Body of pancreas (tissue), 4 donors: ENCODE measurements around the gene GNAI1. TPM values are rescaled to one million over a fixed set of nuclear protein-coding genes. Genes with fewer than 3 reads are reported as not detected.

Source experiments
- ATAC-seq: fragments of 150-250 bp; one replicate; pipeline ENCODE4 v1.9.1; 2016
- DNase-seq, 4 donors: peaks; one replicate each; pipeline ENCODE4 v3.0.0-alpha.2; 2019
- H3K27ac ChIP-seq, 4 donors: fragments of 200-600 bp; sonication (generic); 1 replicate in 3 of 4; 2 replicates in 1 of 4; pipeline versions ENCODE4 v1.5.1 to v1.6.1; 2016 to 2019; ENCODE audit warnings: mild to moderate bottlenecking in 1 of 4, mixed read lengths in 1 of 4, moderate library complexity in 1 of 4
- H3K27me3 ChIP-seq, 2 donors: fragments of 200-600 bp; sonication (generic); one replicate each; pipeline ENCODE4 v1.6.0; 2016; ENCODE audit warnings: mild to moderate bottlenecking in 1 of 2
- H3K36me3 ChIP-seq, 2 donors: fragments of 200-600 bp; sonication (generic); replicated peaks in 1 of 2; 2 replicates each; pipeline ENCODE4 v1.5.1; 2016; ENCODE audit warnings: low read depth in 2 of 2; ENCODE audit not compliant: insufficient read depth in 1 of 2
- H3K4me1 ChIP-seq: fragments of 200-600 bp; sonication (generic); one replicate; pipeline ENCODE4 v1.6.0; 2016
- H3K4me3 ChIP-seq, 2 donors: fragments of 200-600 bp; sonication (generic); 1 replicate in 1 of 2; 2 replicates in 1 of 2; pipeline ENCODE4 v1.5.1; 2016 to 2019
- H3K9me3 ChIP-seq, 3 donors: fragments of 200-600 bp; sonication (generic); 1 replicate in 2 of 3; 2 replicates in 1 of 3; pipeline ENCODE4 v1.5.1; 2016
- POLR2A ChIP-seq, 3 donors: fragments of 450-650 bp; IDR thresholded peaks; one replicate each; pipeline ENCODE4 v1.6.1; 2016; ENCODE audit warnings: antibody characterized with exemption in 3 of 3, mild to moderate bottlenecking in 2 of 3
- WGBS, 2 donors: methylation state at CpG; one replicate each; pipeline ENCODE4 v1.1.5; 2017; 5-methylcytosine and 5-hydroxymethylcytosine counted together
- intact Hi-C: fragments of 100-400 bp; cut with DNase I; formaldehyde crosslinking; loops from one replicate; pipeline ENCODE4 v1.15.1; 2023
- total RNA-seq, 2 donors: library from RNA; depleted of rRNA; stranded (reverse); fragments of >200 nt; gene quantifications; one replicate each; pipeline ENCODE4 v1.1.0, GENCODE V29; 2016
- TF ChIP-seq, protein P1 (sequence below), 7 experiments: fragments of 450-650 bp in 4 of 7; fragments of 200-600 bp in 3 of 7; sonication (generic) in 3 of 7; IDR thresholded peaks; one replicate each; pipeline ENCODE4 v1.5.1; 2016 to 2019; ENCODE audit warnings: antibody characterized with exemption in 7 of 7

Gene GNAI1
- total RNA-seq, 2 donors from 2014 or later, result 9.1 to 16.5 TPM

DNA sequence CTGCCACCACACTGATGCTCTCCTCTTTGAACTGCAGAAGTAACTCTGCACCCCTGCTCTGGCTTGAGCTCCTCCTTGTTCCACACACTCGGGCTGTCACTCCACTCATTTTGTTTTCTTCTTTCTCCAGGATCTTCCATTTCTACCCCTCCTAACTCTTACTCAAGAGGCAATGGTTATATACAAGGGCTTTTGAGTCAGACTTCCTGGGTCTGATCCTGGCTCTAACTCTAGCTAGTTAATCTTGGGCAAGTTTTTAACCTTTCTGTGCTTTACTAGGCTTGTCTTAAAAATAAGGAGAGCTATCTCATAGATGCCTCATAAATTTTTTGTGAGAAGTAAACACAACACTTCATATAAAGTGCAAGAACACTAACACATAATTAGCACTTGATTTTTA is 45.3 kb upstream of the GNAI1 start:
- no peak overlapping the region for H3K4me3 ChIP-seq
- ATAC-seq (no peak), DNase-seq (no peak)
- no peaks in the 10 kb centered on the region for H3K4me1 ChIP-seq
- WGBS, 2 donors, result 48 to 53% methylated on average over 1 of the region's 1 CpG
- intact Hi-C loops, result no loop called here
- no peaks in the 10 kb centered on the region for H3K36me3 ChIP-seq
- H3K27me3 ChIP-seq, result no peaks in the 10 kb centered on the region
- TF ChIP-seq POLR2A (IDR thresholded peaks at IDR 0.05), result no peak
- TF ChIP-seq, protein P1, sequence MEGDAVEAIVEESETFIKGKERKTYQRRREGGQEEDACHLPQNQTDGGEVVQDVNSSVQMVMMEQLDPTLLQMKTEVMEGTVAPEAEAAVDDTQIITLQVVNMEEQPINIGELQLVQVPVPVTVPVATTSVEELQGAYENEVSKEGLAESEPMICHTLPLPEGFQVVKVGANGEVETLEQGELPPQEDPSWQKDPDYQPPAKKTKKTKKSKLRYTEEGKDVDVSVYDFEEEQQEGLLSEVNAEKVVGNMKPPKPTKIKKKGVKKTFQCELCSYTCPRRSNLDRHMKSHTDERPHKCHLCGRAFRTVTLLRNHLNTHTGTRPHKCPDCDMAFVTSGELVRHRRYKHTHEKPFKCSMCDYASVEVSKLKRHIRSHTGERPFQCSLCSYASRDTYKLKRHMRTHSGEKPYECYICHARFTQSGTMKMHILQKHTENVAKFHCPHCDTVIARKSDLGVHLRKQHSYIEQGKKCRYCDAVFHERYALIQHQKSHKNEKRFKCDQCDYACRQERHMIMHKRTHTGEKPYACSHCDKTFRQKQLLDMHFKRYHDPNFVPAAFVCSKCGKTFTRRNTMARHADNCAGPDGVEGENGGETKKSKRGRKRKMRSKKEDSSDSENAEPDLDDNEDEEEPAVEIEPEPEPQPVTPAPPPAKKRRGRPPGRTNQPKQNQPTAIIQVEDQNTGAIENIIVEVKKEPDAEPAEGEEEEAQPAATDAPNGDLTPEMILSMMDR (IDR thresholded peaks at IDR 0.05), result no peak
- H3K27ac ChIP-seq, result no peak overlapping the region
- no peaks in the 10 kb centered on the region for H3K9me3 ChIP-seq

DNA sequence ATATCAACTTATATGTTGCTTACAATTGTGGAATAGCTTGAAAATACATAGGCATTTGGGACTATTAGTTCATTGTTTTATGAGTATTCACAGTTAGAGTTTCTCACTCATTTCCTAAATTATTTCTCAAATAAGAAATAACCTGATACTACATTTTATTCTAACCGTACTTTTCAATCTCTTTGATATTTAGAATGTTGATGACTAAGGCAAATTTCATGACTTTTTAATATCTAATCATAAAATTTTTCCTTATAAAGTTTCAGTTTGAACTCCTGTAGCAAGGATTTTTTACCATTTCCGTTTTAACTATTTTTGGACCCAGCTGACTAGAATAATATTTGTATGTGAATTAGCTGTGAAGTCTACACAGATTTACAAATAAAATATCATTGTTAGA is 41.3 kb upstream of the GNAI1 start:
- ATAC-seq, result no peak
- no peak for TF ChIP-seq POLR2A (IDR thresholded peaks at IDR 0.05)
- TF ChIP-seq, protein P1 (IDR thresholded peaks at IDR 0.05), result no peak
- no peaks in the 10 kb centered on the region for H3K4me1 ChIP-seq
- no peaks in the 10 kb centered on the region for H3K36me3 ChIP-seq
- intact Hi-C loops, result no loop called here
- no peak for DNase-seq
- 65% methylated on average over 2 of the region's 2 CpGs for WGBS, 2 donors
- no peak overlapping the region for H3K27ac ChIP-seq
- H3K9me3 ChIP-seq, result no peaks in the 10 kb centered on the region
- H3K4me3 ChIP-seq, result no peak overlapping the region
- H3K27me3 ChIP-seq, result no peaks in the 10 kb centered on the region

DNA sequence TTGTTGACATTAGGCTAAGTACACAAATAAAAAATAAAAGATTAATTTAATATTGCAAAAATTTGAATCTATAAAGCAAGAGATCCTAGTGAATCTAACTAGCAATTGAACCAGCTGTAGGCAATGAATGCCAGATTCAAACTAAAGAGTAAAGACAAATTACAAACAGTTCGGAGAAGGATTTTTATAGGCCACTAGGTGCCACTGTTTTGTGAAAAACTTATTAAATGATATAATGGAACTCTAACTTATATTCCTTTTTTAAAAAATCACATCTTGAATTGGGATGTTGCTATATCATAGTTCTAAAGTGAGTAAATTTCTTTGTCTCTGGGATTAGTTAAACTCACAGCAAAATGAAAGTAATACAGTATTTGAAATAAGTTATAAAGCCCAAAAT is 39.1 kb upstream of the GNAI1 start:
- H3K27ac ChIP-seq, result no peak overlapping the region
- H3K27me3 ChIP-seq, result no peaks in the 10 kb centered on the region
- intact Hi-C loops, result no loop called here
- H3K4me1 ChIP-seq, result no peaks in the 10 kb centered on the region
- DNase-seq (no peak), ATAC-seq (no peak)
- H3K4me3 ChIP-seq, result no peak overlapping the region
- H3K9me3 ChIP-seq, result no peaks in the 10 kb centered on the region
- TF ChIP-seq, protein P1 (IDR thresholded peaks at IDR 0.05), result peak; percentile 8 to 58 (median 49)
- TF ChIP-seq POLR2A (IDR thresholded peaks at IDR 0.05), result no peak
- no peaks in the 10 kb centered on the region for H3K36me3 ChIP-seq
- 0 to 3% methylated on average over 1 of the region's 1 CpG for WGBS, 2 donors

DNA sequence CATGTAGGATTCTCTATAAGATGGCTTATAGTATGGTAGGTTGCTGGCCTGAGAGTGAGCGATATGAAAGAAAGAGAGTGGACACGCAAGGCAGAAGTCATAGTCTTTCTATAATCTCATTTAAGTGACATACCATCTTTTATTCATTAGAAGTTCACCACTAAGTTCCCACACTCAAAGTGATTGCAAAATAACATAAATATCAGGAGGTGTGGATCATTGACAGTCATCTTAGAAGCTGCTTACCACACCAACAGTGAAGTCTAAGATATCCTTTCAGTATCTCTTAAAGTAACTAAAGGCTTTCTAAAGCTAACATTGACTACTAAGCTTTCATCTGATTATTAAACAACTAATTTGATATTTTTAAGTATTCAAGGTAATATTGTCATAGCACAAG is 36.9 kb upstream of the GNAI1 start:
- intact Hi-C loops, result no loop called here
- Histone ChIP-seq H3K4me1 (no peaks in the 10 kb centered on the region), H3K36me3 (no peaks in the 10 kb centered on the region), H3K4me3 (no peak overlapping the region), H3K9me3 (no peaks in the 10 kb centered on the region), H3K27ac (no peak overlapping the region), H3K27me3 (no peaks in the 10 kb centered on the region)
- no peak for DNase-seq
- no peak for ATAC-seq
- WGBS, 2 donors, result 89 to 94% methylated on average over 2 of the region's 2 CpGs
- TF ChIP-seq POLR2A (IDR thresholded peaks at IDR 0.05), result no peak
- TF ChIP-seq, protein P1 (IDR thresholded peaks at IDR 0.05), result no peak

DNA sequence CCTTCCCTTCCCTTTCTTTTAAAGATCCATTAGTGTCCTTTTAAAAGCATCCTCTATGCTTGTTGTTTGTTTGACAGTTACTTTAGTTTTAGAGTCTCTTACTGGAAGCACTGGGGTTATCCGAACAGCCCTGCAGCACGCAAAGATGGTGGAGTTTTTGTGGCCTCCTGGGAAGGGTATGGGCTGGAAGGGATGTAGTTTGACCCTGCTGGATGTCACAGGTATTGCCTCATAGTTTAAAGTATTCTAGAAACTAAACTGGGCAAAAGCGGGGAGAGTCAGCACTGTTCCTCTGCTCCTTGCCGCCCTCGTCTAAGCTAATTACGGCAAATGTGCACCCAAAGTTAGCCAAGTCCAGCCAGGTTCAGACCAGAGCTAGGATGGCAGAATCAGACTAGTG is 35.8 kb upstream of the GNAI1 start:
- intact Hi-C loops, result no loop called here
- Histone ChIP-seq H3K36me3 (no peaks in the 10 kb centered on the region), H3K9me3 (no peaks in the 10 kb centered on the region), H3K4me3 (no peak overlapping the region), H3K4me1 (no peaks in the 10 kb centered on the region), H3K27me3 (no peaks in the 10 kb centered on the region), H3K27ac (no peak overlapping the region)
- WGBS, 2 donors, result 80 to 88% methylated on average over 6 of the region's 6 CpGs
- TF ChIP-seq POLR2A (IDR thresholded peaks at IDR 0.05), result no peak
- TF ChIP-seq, protein P1 (IDR thresholded peaks at IDR 0.05), result peak in 1 of 7 experiments; percentile 4
- DNase-seq, result no peak
- ATAC-seq, result no peak
